Effector memory CD4-positive, alpha-beta T cell (primary cell): ENCODE results near the gene HDAC3.
A peak's percentile ranks its signal among the peaks of the same experiment; 100 is the strongest.

Experiments used
- DNase-seq, 3 donors: peaks; one replicate each; pipeline ENCODE4 v3.0.0-alpha.2; 2020
- H3K27ac ChIP-seq: 2 replicates; pipeline ENCODE4 v1.7.0; 2013; ENCODE audit warnings: mild to moderate bottlenecking, low read length, moderate library complexity; ENCODE audit not compliant: insufficient read depth, poor library complexity, severe bottlenecking
- H3K27me3 ChIP-seq: replicated peaks from 2 replicates; pipeline ENCODE4 v1.7.0; 2013; ENCODE audit warnings: mild to moderate bottlenecking, low read length; ENCODE audit not compliant: insufficient read depth, control insufficient read depth, poor library complexity, severe bottlenecking
- H3K36me3 ChIP-seq: 2 replicates; pipeline ENCODE4 v1.7.0; 2013; ENCODE audit warnings: mild to moderate bottlenecking, low read length, moderate library complexity; ENCODE audit not compliant: control insufficient read depth, insufficient read depth
- H3K4me1 ChIP-seq: 2 replicates; pipeline ENCODE4 v1.7.0; 2013; ENCODE audit warnings: low read length, mild to moderate bottlenecking; ENCODE audit not compliant: control insufficient read depth, insufficient read depth, poor library complexity, severe bottlenecking
- H3K4me3 ChIP-seq: 2 replicates; pipeline ENCODE4 v1.7.0; 2013; ENCODE audit warnings: low read length, low read depth, mild to moderate bottlenecking; ENCODE audit not compliant: insufficient read depth, poor library complexity, severe bottlenecking
- H3K9me3 ChIP-seq: 2 replicates; pipeline ENCODE4 v1.7.0; 2013; ENCODE audit warnings: mild to moderate bottlenecking, low read length, moderate library complexity; ENCODE audit not compliant: control insufficient read depth

Gene HDAC3

GRCh38 chr5:141657937-141658545 lies 21.4 kb upstream of the HDAC3 start:
- Histone ChIP-seq H3K4me3 (no peak overlapping the region), H3K27me3 (no peaks in the 10 kb centered on the region), H3K27ac (no peak overlapping the region), H3K4me1 (no peaks in the 10 kb centered on the region), H3K9me3 (no peaks in the 10 kb centered on the region), H3K36me3 (no peaks in the 10 kb centered on the region)
- no peak for DNase-seq

GRCh38 chr5:141657404-141657803 lies 20.8 kb upstream of the HDAC3 start:
- Histone ChIP-seq H3K27me3 (no peaks in the 10 kb centered on the region), H3K4me1 (no peaks in the 10 kb centered on the region), H3K27ac (no peak overlapping the region), H3K4me3 (no peak overlapping the region), H3K36me3 (no peaks in the 10 kb centered on the region), H3K9me3 (no peaks in the 10 kb centered on the region)
- DNase-seq = no peak

GRCh38 chr5:141656396-141656795 lies 19.7 kb upstream of the HDAC3 start:
- DNase-seq = no peak
- H3K27ac ChIP-seq = no peak overlapping the region
- H3K36me3 ChIP-seq = no peaks in the 10 kb centered on the region
- no peak overlapping the region for H3K4me3 ChIP-seq
- H3K9me3 ChIP-seq = no peaks in the 10 kb centered on the region
- no peaks in the 10 kb centered on the region for H3K27me3 ChIP-seq
- H3K4me1 ChIP-seq = no peaks in the 10 kb centered on the region

GRCh38 chr5:141655020-141655419 lies 18.4 kb upstream of the HDAC3 start:
- no peak overlapping the region for H3K4me3 ChIP-seq
- no peaks in the 10 kb centered on the region for H3K27me3 ChIP-seq
- no peaks in the 10 kb centered on the region for H3K36me3 ChIP-seq
- DNase-seq = no peak
- no peak overlapping the region for H3K27ac ChIP-seq
- peaks cover 8% of the 10 kb centered on the region for H3K4me1 ChIP-seq
- H3K9me3 ChIP-seq = no peaks in the 10 kb centered on the region

GRCh38 chr5:141654298-141654697 lies 17.6 kb upstream of the HDAC3 start:
- Histone ChIP-seq H3K27ac (no peak overlapping the region), H3K36me3 (no peaks in the 10 kb centered on the region), H3K27me3 (no peaks in the 10 kb centered on the region), H3K4me3 (no peak overlapping the region), H3K9me3 (no peaks in the 10 kb centered on the region), H3K4me1 (peaks cover 8% of the 10 kb centered on the region)
- no peak for DNase-seq

GRCh38 chr5:141651728-141652105 lies 15.1 kb upstream of the HDAC3 start:
- no peak for DNase-seq
- peak overlapping the region; percentile 72 for H3K27ac ChIP-seq
- H3K4me1 ChIP-seq = peaks cover 8% of the 10 kb centered on the region
- peaks cover 14% of the 10 kb centered on the region for H3K36me3 ChIP-seq
- H3K9me3 ChIP-seq = no peaks in the 10 kb centered on the region
- peak overlapping the region; percentile 68 for H3K4me3 ChIP-seq
- H3K27me3 ChIP-seq = no peaks in the 10 kb centered on the region

- Histone ChIP-seq H3K27ac (peak within 1 kb of the TSS; percentile 72), H3K9me3 (no peaks in the 10 kb centered on the region), H3K4me1 (peaks cover 8% of the 10 kb centered on the region), H3K36me3 (peaks cover 19% of the 10 kb centered on the region), H3K4me3 (peak within 1 kb of the TSS; percentile 68), H3K27me3 (no peaks in the 10 kb centered on the region)
- peak; percentile 73 to 77 (median 76) for DNase-seq
Measured at GRCh38 chr5:141650851-141651727, 14.4 kb upstream of the HDAC3 start, which contains the start of gene FCHSD1. TSS of gene FCHSD1 (minus strand) at chr5:141651418. CDS start at chr5:141651368, 50 bp downstream.

GRCh38 chr5:141649972-141650371 lies 13.3 kb upstream of the HDAC3 start:
- H3K9me3 ChIP-seq = no peaks in the 10 kb centered on the region
- peaks cover 30% of the 10 kb centered on the region for H3K36me3 ChIP-seq
- DNase-seq = no peak
- H3K4me1 ChIP-seq = peaks cover 8% of the 10 kb centered on the region
- H3K27ac ChIP-seq = no peak overlapping the region
- H3K27me3 ChIP-seq = no peaks in the 10 kb centered on the region
- H3K4me3 ChIP-seq = no peak overlapping the region

GRCh38 chr5:141649056-141649688 lies 12.5 kb upstream of the HDAC3 start:
- no peak for DNase-seq
- Histone ChIP-seq H3K27ac (no peak overlapping the region), H3K4me1 (peaks cover 8% of the 10 kb centered on the region), H3K36me3 (peaks cover 36% of the 10 kb centered on the region), H3K9me3 (no peaks in the 10 kb centered on the region), H3K4me3 (no peak overlapping the region), H3K27me3 (no peaks in the 10 kb centered on the region)

- Histone ChIP-seq H3K36me3 (peaks cover 44% of the 10 kb centered on the region), H3K9me3 (no peaks in the 10 kb centered on the region), H3K4me3 (no peak overlapping the region), H3K27ac (no peak overlapping the region), H3K4me1 (peaks cover 8% of the 10 kb centered on the region), H3K27me3 (no peaks in the 10 kb centered on the region)
- DNase-seq = no peak
Measured at GRCh38 chr5:141647851-141648250, 11.2 kb upstream of the HDAC3 start.
